Prostate gland (tissue), 2 donors: ENCODE results near the gene UBE2O. TPM values are rescaled to one million over a fixed set of nuclear protein-coding genes. Genes with fewer than 3 reads are reported as not detected.

Source experiments
- DNase-seq: peaks from one replicate; pipeline ENCODE4 v3.0.0-alpha.2; 2019; ENCODE audit warnings: low spot score
- H3K27ac ChIP-seq, 2 donors: fragments of 200-600 bp; sonication (generic); 2 replicates each; pipeline ENCODE4 v1.5.1; 2017 to 2019
- H3K27me3 ChIP-seq: fragments of 200-600 bp; sonication (generic); replicated peaks from 2 replicates; pipeline ENCODE4 v1.5.1; 2019; ENCODE audit not compliant: insufficient read depth
- H3K36me3 ChIP-seq, 2 donors: fragments of 200-600 bp; sonication (generic); 1 replicate in 1 of 2; 2 replicates in 1 of 2; pipeline versions ENCODE4 v1.5.1 to v1.8.1; 2017 to 2019
- H3K4me1 ChIP-seq: fragments of 200-600 bp; sonication (generic); replicated peaks from 2 replicates; pipeline ENCODE4 v1.5.1; 2019
- H3K4me3 ChIP-seq, 2 donors: fragments of 200-600 bp; sonication (generic); 2 replicates each; pipeline ENCODE4 v1.5.1; 2017 to 2019
- H3K9me3 ChIP-seq: fragments of 200-600 bp; sonication (generic); 2 replicates; pipeline ENCODE4 v1.5.1; 2017
- CTCF ChIP-seq, 4 experiments: fragments of 200-600 bp in 2 of 4; fragments of 450-650 bp in 2 of 4; sonication (generic) in 2 of 4; IDR thresholded peaks; 1 replicate in 3 of 4; 2 replicates in 1 of 4; pipeline ENCODE4 v1.5.1; 2016 to 2019; ENCODE audit warnings: antibody characterized with exemption in 4 of 4, mild to moderate bottlenecking in 2 of 4, moderate library complexity in 2 of 4
- POLR2A ChIP-seq: fragments of 450-650 bp; IDR thresholded peaks from one replicate; pipeline ENCODE4 v1.6.1; 2016; ENCODE audit warnings: antibody characterized with exemption, mild to moderate bottlenecking
- POLR2AphosphoS5 ChIP-seq: sonication (generic); formaldehyde crosslinking; IDR thresholded peaks from one replicate; pipeline ENCODE4 v1.6.1; 2017; ENCODE audit warnings: antibody characterized with exemption
- WGBS: methylation state at CpG from one replicate; pipeline ENCODE4 v1.1.5; 2018; 5-methylcytosine and 5-hydroxymethylcytosine counted together
- intact Hi-C: fragments of 100-400 bp; cut with DNase I; formaldehyde crosslinking; loops from one replicate; pipeline ENCODE4 v1.14.2; 2022
- total RNA-seq, 2 donors: library from RNA; depleted of rRNA; stranded (reverse); fragments of >200 nt; gene quantifications; one replicate each; pipeline ENCODE4 v1.1.0, GENCODE V29; 2016

UBE2O gene
- total RNA-seq, 2 donors from 2014 or later: 19.9 to 39.8 TPM

- H3K4me3 ChIP-seq: no peak overlapping the region
- no peaks in the 10 kb centered on the region for H3K27me3 ChIP-seq
- H3K9me3 ChIP-seq: no peaks in the 10 kb centered on the region
- 55% methylated on average over 12 of the region's 12 CpGs for WGBS
- H3K4me1 ChIP-seq: peaks cover 4% of the 10 kb centered on the region
- no peak for TF ChIP-seq POLR2AphosphoS5
- no peak for TF ChIP-seq POLR2A
- no peak for TF ChIP-seq CTCF (IDR thresholded peaks at IDR 0.05)
- no peak overlapping the region for H3K27ac ChIP-seq
- DNase-seq: no peak
- H3K36me3 ChIP-seq: no peaks in the 10 kb centered on the region
- intact Hi-C loops: no loop called here
Measured at GRCh38 chr17:76356803-76357456, 96.0 kb downstream of the UBE2O start.

DNA sequence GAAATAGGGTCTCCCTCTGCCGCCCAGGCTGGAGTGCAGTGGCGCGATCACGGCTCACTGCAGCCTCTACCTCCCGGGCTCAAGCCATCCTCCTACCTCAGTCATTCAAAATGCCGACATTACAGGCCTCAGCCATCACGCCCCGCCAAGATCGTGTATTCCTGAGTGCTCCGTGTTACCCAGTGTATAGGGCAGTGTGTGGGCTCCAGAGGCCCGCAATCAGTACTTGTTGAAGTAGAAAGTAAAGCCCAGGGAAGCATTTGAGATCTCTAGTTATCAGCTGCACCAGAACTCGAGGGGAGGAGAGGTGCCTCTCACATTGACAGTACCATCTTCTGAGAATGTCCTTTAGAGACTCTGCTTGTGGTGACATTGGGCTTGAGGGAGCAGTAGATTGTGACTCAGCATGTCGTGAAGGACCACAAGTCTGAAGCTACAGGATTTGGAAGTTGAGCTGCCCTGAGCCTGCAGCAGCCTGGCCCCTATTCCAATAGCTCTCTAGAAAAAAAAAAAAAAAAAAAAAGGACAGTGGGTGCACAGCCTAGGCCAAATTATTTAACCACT, 98.1 kb downstream of the UBE2O start:
- Histone ChIP-seq H3K4me3 (no peak overlapping the region), H3K9me3 (no peaks in the 10 kb centered on the region), H3K27ac (no peak overlapping the region), H3K27me3 (no peaks in the 10 kb centered on the region), H3K4me1 (no peaks in the 10 kb centered on the region), H3K36me3 (no peaks in the 10 kb centered on the region)
- intact Hi-C loops: no loop called here
- TF ChIP-seq CTCF (IDR thresholded peaks at IDR 0.05) (no peak), POLR2AphosphoS5 (no peak), POLR2A (no peak)
- DNase-seq: no peak
- WGBS: 60% methylated on average over 13 of the region's 13 CpGs

DNA sequence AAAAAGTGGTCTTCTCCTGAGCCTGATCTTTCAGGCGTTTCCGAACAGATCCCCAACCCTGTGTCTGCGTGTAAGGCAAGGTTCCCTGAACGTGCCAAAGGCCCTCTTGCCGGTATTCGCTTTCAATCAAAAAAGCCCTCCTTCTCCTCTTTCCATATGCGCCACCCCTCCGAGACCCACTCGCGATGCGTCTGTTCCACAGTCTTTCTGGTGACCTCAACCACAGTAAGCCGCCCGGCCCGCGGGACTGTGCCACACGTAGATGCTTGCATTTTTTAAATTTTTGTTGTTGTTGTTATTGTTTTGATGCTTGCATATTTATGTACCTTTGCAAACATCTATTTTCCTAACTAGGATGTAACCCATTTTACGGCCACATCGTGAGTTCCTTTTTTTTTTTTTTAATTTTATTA, 98.6 kb downstream of the UBE2O start:
- Histone ChIP-seq H3K9me3 (no peaks in the 10 kb centered on the region), H3K27ac (peak overlapping the region; percentile 81 to 89), H3K27me3 (no peaks in the 10 kb centered on the region), H3K4me3 (peak overlapping the region; percentile 76 to 96), H3K36me3 (no peaks in the 10 kb centered on the region), H3K4me1 (no peaks in the 10 kb centered on the region)
- TF ChIP-seq CTCF (IDR thresholded peaks at IDR 0.05): no peak
- TF ChIP-seq POLR2AphosphoS5: no peak
- no peak for TF ChIP-seq POLR2A
- WGBS: 1% methylated on average over 18 of the region's 18 CpGs
- no peak for DNase-seq
- intact Hi-C loops: no loop called here

GRCh38 chr17:76353599-76354316, 99.2 kb downstream of the UBE2O start, which contains the start of gene PRPSAP1:
Gene PRPSAP1, minus strand, starts transcription at chr17:76353916. Its CDS starts 213 bp downstream, at chr17:76353703.
- H3K27me3 ChIP-seq: no peaks in the 10 kb centered on the region
- TF ChIP-seq POLR2AphosphoS5 (peak; percentile 90), CTCF (IDR thresholded peaks at IDR 0.05) (peak in 3 of 4 experiments; percentile 47 to 54 (median 51)), POLR2A (peak; percentile 86)
- under 1% methylated on average over 66 of the region's 75 CpGs for WGBS
- H3K4me1 ChIP-seq: no peaks in the 10 kb centered on the region
- H3K9me3 ChIP-seq: no peaks in the 10 kb centered on the region
- peak; percentile 89 for DNase-seq
- intact Hi-C loops: no loop called here
- peak within 1 kb of the TSS; percentile 81 to 89 for H3K27ac ChIP-seq
- no peaks in the 10 kb centered on the region for H3K36me3 ChIP-seq
- peak within 1 kb of the TSS; percentile 76 to 96 for H3K4me3 ChIP-seq
